Bronchial epithelial cell (primary cell): ENCODE data around the gene ITGBL1. TPM values are rescaled to one million over a fixed set of nuclear protein-coding genes. Genes with fewer than 3 reads are reported as not detected.
A peak's percentile ranks its signal among the peaks of the same experiment; 100 is the strongest.

Source experiments
- DNase-seq: peaks from one replicate; pipeline ENCODE4 v3.0.0-alpha.2; 2010; ENCODE audit warnings: low read depth
- FAIRE-seq: peaks from 2 replicates; lab custom pipeline; 2011; peaks lifted over from hg19 to GRCh38; lab: Jason Lieb, UNC
- H3K27me3 ChIP-seq: 2 replicates; pipeline ENCODE4 v1.5.1; 2011; ENCODE audit warnings: low read length; ENCODE audit not compliant: control insufficient read depth, insufficient read depth
- H3K36me3 ChIP-seq: 2 replicates; pipeline ENCODE4 v1.5.1; 2011; ENCODE audit warnings: low read length; ENCODE audit not compliant: control insufficient read depth, insufficient read depth
- H3K4me3 ChIP-seq: 2 replicates; pipeline ENCODE4 v1.5.1; 2011; ENCODE audit warnings: mild to moderate bottlenecking, low read depth, low read length, control low read depth
- CTCF ChIP-seq: IDR thresholded peaks from 2 replicates; pipeline ENCODE4 v1.5.1; 2011; ENCODE audit warnings: mild to moderate bottlenecking, moderate library complexity, low read length, control low read depth, inconsistent platforms; ENCODE audit not compliant: insufficient read depth, severe bottlenecking
- total RNA-seq: library from RNA; depleted of rRNA; stranded (reverse); fragments of >200 nt; gene quantifications from 2 replicates; pipeline ENCODE4 v1.2.1, GENCODE V29; 2014

ITGBL1 gene
- total RNA-seq, 1 donor from 2014 or later = 1.1 TPM

GRCh38 chr13:101645871-101646270, 193.4 kb downstream of the ITGBL1 start:
- H3K4me3 ChIP-seq = no peak overlapping the region
- DNase-seq (no peak), FAIRE-seq (no peak)
- H3K36me3 ChIP-seq = no peaks in the 10 kb centered on the region
- no peaks in the 10 kb centered on the region for H3K27me3 ChIP-seq
- TF ChIP-seq CTCF = no peak

GRCh38 chr13:101647760-101648159, 195.3 kb downstream of the ITGBL1 start:
- no peak overlapping the region for H3K4me3 ChIP-seq
- H3K27me3 ChIP-seq = no peaks in the 10 kb centered on the region
- DNase-seq (no peak), FAIRE-seq (no peak)
- TF ChIP-seq CTCF = no peak
- H3K36me3 ChIP-seq = no peaks in the 10 kb centered on the region

- H3K36me3 ChIP-seq = no peaks in the 10 kb centered on the region
- FAIRE-seq = no peak
- TF ChIP-seq CTCF = no peak
- DNase-seq = peak; percentile 35
- no peak overlapping the region for H3K4me3 ChIP-seq
- no peaks in the 10 kb centered on the region for H3K27me3 ChIP-seq
These were observed 196.5 kb downstream of the ITGBL1 start for GRCh38 chr13:101648766-101649487.

- no peak overlapping the region for H3K4me3 ChIP-seq
- no peak for FAIRE-seq
These were observed 197.1 kb downstream of the ITGBL1 start for GRCh38 chr13:101649488-101650126.

GRCh38 chr13:101654883-101655282, 202.4 kb downstream of the ITGBL1 start:
- FAIRE-seq (no peak), DNase-seq (no peak)
- no peaks in the 10 kb centered on the region for H3K36me3 ChIP-seq
- H3K4me3 ChIP-seq = no peak overlapping the region
- TF ChIP-seq CTCF = no peak
- no peaks in the 10 kb centered on the region for H3K27me3 ChIP-seq

More at GRCh38 chr13:101649488-101650126, 197.1 kb downstream of the ITGBL1 start:
- Histone ChIP-seq H3K36me3 (no peaks in the 10 kb centered on the region), H3K27me3 (no peaks in the 10 kb centered on the region)
- DNase-seq = peak; percentile 97
- TF ChIP-seq CTCF = no peak
